Tibial nerve (tissue), 4 donors: ENCODE results near the gene ZFP2. TPM values are rescaled to one million over a fixed set of nuclear protein-coding genes. Genes with fewer than 3 reads are reported as not detected.

Experiments used
- DNase-seq, 2 donors: peaks; one replicate each; pipeline ENCODE4 v3.0.0-alpha.2; 2019; ENCODE audit warnings: low spot score in 2 of 2
- H3K27ac ChIP-seq, 4 donors: fragments of 200-600 bp; sonication (generic) in 3 of 4; one replicate each; pipeline ENCODE4 v1.5.1; 2017 to 2019; ENCODE audit warnings: mild to moderate bottlenecking in 1 of 4
- H3K27me3 ChIP-seq, 2 donors: fragments of 200-600 bp; sonication (generic) in 1 of 2; one replicate each; pipeline versions ENCODE4 v1.5.1 to v1.6.0; 2017 to 2019
- H3K36me3 ChIP-seq, 3 donors: fragments of 200-600 bp; sonication (generic); one replicate each; pipeline ENCODE4 v1.5.1; 2018 to 2019
- H3K4me1 ChIP-seq, 4 donors: fragments of 200-600 bp; sonication (generic) in 3 of 4; one replicate each; pipeline ENCODE4 v1.5.1; 2017 to 2019
- H3K4me3 ChIP-seq, 4 donors: fragments of 200-600 bp; sonication (generic) in 3 of 4; one replicate each; pipeline ENCODE4 v1.5.1; 2017 to 2019; ENCODE audit warnings: mild to moderate bottlenecking in 1 of 4, moderate library complexity in 1 of 4
- H3K9me3 ChIP-seq, 4 donors: fragments of 200-600 bp; sonication (generic) in 3 of 4; one replicate each; pipeline ENCODE4 v1.5.1; 2017 to 2019
- EP300 ChIP-seq, 2 donors: sonication (generic); formaldehyde crosslinking; IDR thresholded peaks; one replicate each; pipeline ENCODE4 v1.6.1; 2017; ENCODE audit warnings: antibody characterized with exemption in 2 of 2, mild to moderate bottlenecking in 1 of 2
- POLR2A ChIP-seq, 2 donors: fragments of 450-650 bp; IDR thresholded peaks; one replicate each; pipeline ENCODE4 v1.6.1; 2017; ENCODE audit warnings: antibody characterized with exemption in 2 of 2, mild to moderate bottlenecking in 2 of 2, moderate library complexity in 2 of 2
- WGBS, 2 donors: methylation state at CpG; one replicate each; pipeline ENCODE4 v1.1.5; 2018; 5-methylcytosine and 5-hydroxymethylcytosine counted together
- total RNA-seq, 4 donors: library from RNA; depleted of rRNA; stranded (reverse); fragments of >200 nt; gene quantifications; one replicate each; pipeline ENCODE4 v1.1.0, GENCODE V29; 2016
- TF ChIP-seq, protein P1 (sequence below), 5 experiments: fragments of 200-600 bp in 3 of 5; fragments of 450-650 bp in 2 of 5; sonication (generic) in 3 of 5; IDR thresholded peaks; one replicate each; pipeline ENCODE4 v1.5.1; 2016 to 2019; ENCODE audit warnings: antibody characterized with exemption in 5 of 5, mild to moderate bottlenecking in 3 of 5, moderate library complexity in 2 of 5

The ZFP2 gene
- total RNA-seq, 4 donors from 2014 or later: 2.0 to 6.0 (median 2.6) TPM

DNA sequence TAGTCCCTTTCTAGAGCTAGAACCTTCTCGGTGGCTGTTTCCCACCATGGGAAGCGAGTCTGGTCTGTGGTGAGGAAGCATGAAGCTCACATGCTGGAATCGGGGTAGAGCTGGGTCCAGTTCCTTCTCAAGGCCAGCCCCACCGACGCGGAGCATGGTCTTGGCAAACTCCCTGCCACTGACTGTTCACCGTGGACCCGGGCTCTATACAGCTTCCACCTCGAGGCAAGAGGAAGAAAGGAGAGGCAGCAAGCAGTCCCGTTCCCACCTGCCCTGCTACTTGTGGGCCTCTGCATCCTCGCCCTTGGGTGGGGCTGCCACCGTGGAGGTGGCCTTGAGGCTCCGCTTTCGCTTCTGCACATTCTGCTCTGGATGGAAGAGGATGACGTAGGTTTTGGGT is 85.7 kb downstream of the ZFP2 start:
- Histone ChIP-seq H3K27ac (no peak overlapping the region), H3K9me3 (peaks cover 0 to 98% (median 21%) of the 10 kb centered on the region in 4 donors), H3K4me1 (no peaks in the 10 kb centered on the region), H3K36me3 (peaks cover 0 to 33% (median 0%) of the 10 kb centered on the region in 3 donors), H3K27me3 (no peaks in the 10 kb centered on the region), H3K4me3 (no peak overlapping the region)
- WGBS, 2 donors: 95 to 96% methylated on average over 15 of the region's 15 CpGs
- DNase-seq: no peak
- TF ChIP-seq, protein P1, sequence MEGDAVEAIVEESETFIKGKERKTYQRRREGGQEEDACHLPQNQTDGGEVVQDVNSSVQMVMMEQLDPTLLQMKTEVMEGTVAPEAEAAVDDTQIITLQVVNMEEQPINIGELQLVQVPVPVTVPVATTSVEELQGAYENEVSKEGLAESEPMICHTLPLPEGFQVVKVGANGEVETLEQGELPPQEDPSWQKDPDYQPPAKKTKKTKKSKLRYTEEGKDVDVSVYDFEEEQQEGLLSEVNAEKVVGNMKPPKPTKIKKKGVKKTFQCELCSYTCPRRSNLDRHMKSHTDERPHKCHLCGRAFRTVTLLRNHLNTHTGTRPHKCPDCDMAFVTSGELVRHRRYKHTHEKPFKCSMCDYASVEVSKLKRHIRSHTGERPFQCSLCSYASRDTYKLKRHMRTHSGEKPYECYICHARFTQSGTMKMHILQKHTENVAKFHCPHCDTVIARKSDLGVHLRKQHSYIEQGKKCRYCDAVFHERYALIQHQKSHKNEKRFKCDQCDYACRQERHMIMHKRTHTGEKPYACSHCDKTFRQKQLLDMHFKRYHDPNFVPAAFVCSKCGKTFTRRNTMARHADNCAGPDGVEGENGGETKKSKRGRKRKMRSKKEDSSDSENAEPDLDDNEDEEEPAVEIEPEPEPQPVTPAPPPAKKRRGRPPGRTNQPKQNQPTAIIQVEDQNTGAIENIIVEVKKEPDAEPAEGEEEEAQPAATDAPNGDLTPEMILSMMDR (IDR thresholded peaks at IDR 0.05): no peak
- TF ChIP-seq EP300 (IDR thresholded peaks at IDR 0.05) (no peak), POLR2A (IDR thresholded peaks at IDR 0.05) (no peak)

Other genes with a start within 250 kb of the ZFP2 start
- 10 to 100 TPM; 13.1 to 29.1 (median 23.4) TPM for gene ZNF354A, start 165.3 kb upstream of the ZFP2 start, total RNA-seq
- 10 to 100 TPM; 18.4 to 38.7 (median 27.9) TPM for gene ZNF354B, start 36.0 kb upstream of the ZFP2 start, total RNA-seq
- gene ZNF454, start 45.3 kb downstream of the ZFP2 start, total RNA-seq: 1 to 10 TPM; 3.1 to 7.5 (median 4.9) TPM
- gene GRM6, start 99.4 kb downstream of the ZFP2 start, total RNA-seq: not detected
- gene ZNF879, start 127.9 kb downstream of the ZFP2 start, total RNA-seq: 10 to 100 TPM in 1 of 4 donors, 1 to 10 TPM in 3; 1.8 to 11.2 (median 4.5) TPM
- gene ZNF354C, start 164.5 kb downstream of the ZFP2 start, total RNA-seq: 1 to 10 TPM; 7.0 to 9.9 (median 9.2) TPM